ENCODE measurements around the gene FOXO3. TPM values are rescaled to one million over a fixed set of nuclear protein-coding genes. Genes with fewer than 3 reads are reported as not detected.

FOXO3 gene
- polyA plus RNA-seq, 1 of the 3 experiments (the other 2 are of a cell fraction) = 8.1 TPM

GRCh38 chr6:108587258-108588059, 26.7 kb downstream of the FOXO3 start:
- no peak for DNase-seq
- H3K36me3 ChIP-seq (replicated peaks in 1 of 2; ENCODE audit: control insufficient read depth in 1 of 2, insufficient read depth in 2 of 2, low read length in 1 of 2) = peaks cover 0 to 2% of the 10 kb centered on the region in 2 experiments
- H3K27me3 ChIP-seq (ENCODE audit: insufficient read depth) = no peaks in the 10 kb centered on the region
- no peaks in the 10 kb centered on the region for H3K9me3 ChIP-seq
- peaks cover 32% of the 10 kb centered on the region for H3F3A ChIP-seq (replicated peaks; ENCODE audit: insufficient read depth)
- peak overlapping the region; percentile 50 for H3K4me2 ChIP-seq
- peaks cover 45 to 57% of the 10 kb centered on the region in 2 experiments for H3K4me1 ChIP-seq (ENCODE audit: control insufficient read depth in 1 of 2, insufficient read depth in 2 of 2, low read depth in 1 of 2, low read length in 1 of 2)
- 48% methylated on average over 9 of the region's 9 CpGs for WGBS (ENCODE audit: low lambda C conversion rate)
- H3K9ac ChIP-seq = peak overlapping the region; percentile 8; the same call in 1 of the 2 replicates
- H3K9me2 ChIP-seq = no peaks in the 10 kb centered on the region
- H2AFZ ChIP-seq (ENCODE audit: low read depth) = no peak overlapping the region
- no peak overlapping the region; a peak in 1 of 4 replicates for H3K4me3 ChIP-seq (ENCODE audit: low read depth in 2 of 2, low read length in 1 of 2)
- peaks cover 11% of the 10 kb centered on the region; the same call in 1 of the 2 replicates for H4K20me1 ChIP-seq (ENCODE audit: insufficient read depth)
- peak overlapping the region; percentile 62 to 77 for H3K27ac ChIP-seq (ENCODE audit: low read depth in 2 of 2, low read length in 1 of 2)
- ChIA-PET CTCF (interaction anchor here (0.7 to 1.9 kb wide), 3 partner anchors 10 to 96 kb away, joined by 3 to 4 read pairs (median 3); no protein-coding TSS in a partner anchor), POLR2A (no interaction called here)
- H3K79me2 ChIP-seq (ENCODE audit: insufficient read depth) = peaks cover 91% of the 10 kb centered on the region
- TF ChIP-seq RAD21 (IDR thresholded peaks at IDR 0.05; ENCODE audit: low read length) (no peak), CHD2 (IDR thresholded peaks at IDR 0.05; ENCODE audit: low read length, partially characterized antibody) (no peak), MEF2A (IDR thresholded peaks at IDR 0.05; ENCODE audit: borderline replicate concordance, low read depth) (peak; percentile 43; the same call in 1 of the 2 replicates), EP300 (IDR thresholded peaks at IDR 0.05; ENCODE audit: borderline replicate concordance in 1 of 2, low read depth in 1 of 2, low read length in 1 of 2) (peak in 1 of 2 experiments; percentile 33; a peak in 1 of 4 replicates), USF2 (IDR thresholded peaks at IDR 0.05; ENCODE audit: borderline replicate concordance, low read depth, low read length) (no peak), REST (IDR thresholded peaks at IDR 0.05; ENCODE audit: low read depth, low read length) (no peak), FOSL2 (IDR thresholded peaks at IDR 0.05; ENCODE audit: borderline replicate concordance, low read depth) (peak; percentile 71), POLR2AphosphoS5 (IDR thresholded peaks at IDR 0.05; ENCODE audit: low read depth, low read length) (no peak), FOXJ3 (CRISPR knock-in tag; IDR thresholded peaks at IDR 0.05) (no peak), TEAD4 (IDR thresholded peaks at IDR 0.05; ENCODE audit: borderline replicate concordance, insufficient read depth) (no peak), NRF1 (IDR thresholded peaks at IDR 0.05; ENCODE audit: low read depth, low read length) (no peak), PBX3 (IDR thresholded peaks at IDR 0.05) (peak; percentile 19; the same call in 1 of the 2 replicates), FOXM1 (IDR thresholded peaks at IDR 0.05; ENCODE audit: low read depth) (no peak), GABPA (IDR thresholded peaks at IDR 0.05; ENCODE audit: low read depth) (no peak), USF1 (IDR thresholded peaks at IDR 0.05; ENCODE audit: borderline replicate concordance, low read depth) (no peak), EZH2phosphoT487 (IDR thresholded peaks at IDR 0.05; ENCODE audit: borderline replicate concordance, low read depth) (no peak), YY1 (IDR thresholded peaks at IDR 0.05; ENCODE audit: low read depth) (no peak), SMC3 (IDR thresholded peaks at IDR 0.05; ENCODE audit: low read depth, low read length) (no peak), RCOR1 (IDR thresholded peaks at IDR 0.05; ENCODE audit: low read length) (no peak), JUND (IDR thresholded peaks at IDR 0.05) (peak; percentile 64), MAX (IDR thresholded peaks at IDR 0.05; ENCODE audit: low read depth) (peak; percentile 47; the same call in 1 of the 2 replicates), TCF12 (IDR thresholded peaks at IDR 0.05) (peak; percentile 68), RXRA (IDR thresholded peaks at IDR 0.05; ENCODE audit: borderline replicate concordance, low read depth) (no peak), NFIC (IDR thresholded peaks at IDR 0.05; ENCODE audit: borderline replicate concordance) (peak; percentile 31; the same call in 1 of the 2 replicates), SIN3A (IDR thresholded peaks at IDR 0.05; ENCODE audit: borderline replicate concordance, low read depth, low read length) (no peak), MXI1 (IDR thresholded peaks at IDR 0.05; ENCODE audit: low read depth, low read length) (no peak)

Measured in SK-N-SH (cell line).